Measurements from ENCODE around the gene PEF1.

Gene PEF1

GRCh38 chr1:31644560-31645273 is at the start of gene PEF1:
TSS of gene PEF1 (minus strand) at chr1:31644876. CDS start at chr1:31644864, 12 bp downstream.
- H3K4me3 ChIP-seq (ENCODE audit: low read depth, low read length), result peak within 1 kb of the TSS; percentile 82
- in situ Hi-C loops (cut with HindIII; ENCODE audit: low sequenced_read_pairs), result no loop called here
- TF ChIP-seq CTCF (IDR thresholded peaks at IDR 0.05; ENCODE audit: low read depth, low read length, missing control alignments), result no peak
- DNase-seq (ENCODE audit: low read depth), result peak; percentile 95

GRCh38 chr1:31693231-31693630 is 48.6 kb upstream of the PEF1 start:
- TF ChIP-seq CTCF (IDR thresholded peaks at IDR 0.05; ENCODE audit: low read depth, low read length, missing control alignments), result no peak
- no peak for DNase-seq (ENCODE audit: low read depth)
- in situ Hi-C loops (cut with HindIII; ENCODE audit: low sequenced_read_pairs), result no loop called here
- H3K4me3 ChIP-seq (ENCODE audit: low read depth, low read length), result no peak overlapping the region

- in situ Hi-C loops (cut with HindIII; ENCODE audit: low sequenced_read_pairs), result no loop called here
- TF ChIP-seq CTCF (IDR thresholded peaks at IDR 0.05; ENCODE audit: low read depth, low read length, missing control alignments), result no peak
- H3K4me3 ChIP-seq (ENCODE audit: low read depth, low read length), result no peak overlapping the region
- DNase-seq (ENCODE audit: low read depth), result no peak
Observed at GRCh38 chr1:31691951-31692350, 47.3 kb upstream of the PEF1 start.

- TF ChIP-seq CTCF (IDR thresholded peaks at IDR 0.05; ENCODE audit: low read depth, low read length, missing control alignments), result no peak
- no peak overlapping the region for H3K4me3 ChIP-seq (ENCODE audit: low read depth, low read length)
- in situ Hi-C loops (cut with HindIII; ENCODE audit: low sequenced_read_pairs), result no loop called here
- no peak for DNase-seq (ENCODE audit: low read depth)
Observed at GRCh38 chr1:31691446-31691845, 46.8 kb upstream of the PEF1 start.

- in situ Hi-C loops (cut with HindIII; ENCODE audit: low sequenced_read_pairs), result no loop called here
- no peak overlapping the region for H3K4me3 ChIP-seq (ENCODE audit: low read depth, low read length)
- DNase-seq (ENCODE audit: low read depth), result no peak
- TF ChIP-seq CTCF (IDR thresholded peaks at IDR 0.05; ENCODE audit: low read depth, low read length, missing control alignments), result no peak
Observed at GRCh38 chr1:31690921-31691320, 46.2 kb upstream of the PEF1 start.

GRCh38 chr1:31689854-31690253 is 45.2 kb upstream of the PEF1 start:
- in situ Hi-C loops (cut with HindIII; ENCODE audit: low sequenced_read_pairs), result no loop called here
- no peak overlapping the region for H3K4me3 ChIP-seq (ENCODE audit: low read depth, low read length)
- no peak for TF ChIP-seq CTCF (IDR thresholded peaks at IDR 0.05; ENCODE audit: low read depth, low read length, missing control alignments)
- DNase-seq (ENCODE audit: low read depth), result peak; percentile 88
